ENCODE data around the gene ELMOD3.
"Not testable (repeated sequence)": the region's sequence is repeated elsewhere in the genome, so short reads cannot be mapped to it uniquely, and the experiment has no call there.

ELMOD3 gene

DNA sequence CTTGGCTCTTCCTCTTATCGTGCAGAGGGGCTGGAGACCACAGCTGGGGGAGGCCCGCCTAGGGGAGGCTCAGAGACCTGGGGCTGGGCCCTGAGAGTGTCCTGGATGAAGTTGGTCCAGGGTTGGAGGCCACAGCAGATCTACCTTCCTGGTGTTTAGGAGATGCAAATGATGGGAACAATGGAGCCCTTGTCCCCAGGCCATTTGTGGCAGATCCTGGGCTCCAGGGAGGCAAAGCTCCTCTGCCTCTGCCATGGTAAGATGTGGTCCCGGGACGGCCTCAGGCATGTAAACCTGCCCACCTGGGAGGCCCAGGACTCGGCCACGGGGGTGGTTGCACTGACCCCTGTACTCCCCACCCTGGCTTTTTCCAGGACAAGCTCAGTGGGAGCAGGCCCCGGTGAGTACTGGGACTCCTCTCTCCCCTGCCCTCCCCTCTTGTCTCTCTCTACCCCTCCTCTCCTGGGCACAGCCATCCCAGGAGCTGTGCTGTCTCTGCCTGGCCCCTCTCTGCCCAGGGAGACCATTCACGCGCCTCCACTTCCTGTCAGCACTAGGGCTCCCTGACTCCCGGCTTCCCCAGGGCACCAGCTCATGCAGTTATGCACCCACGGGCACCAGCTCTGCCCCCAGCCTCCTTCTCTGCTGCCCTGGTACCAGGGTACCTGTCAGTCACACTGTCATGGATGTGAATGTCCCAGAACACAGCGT is 74.8 kb downstream of the ELMOD3 start:
- no peak for DNase-seq

DNA sequence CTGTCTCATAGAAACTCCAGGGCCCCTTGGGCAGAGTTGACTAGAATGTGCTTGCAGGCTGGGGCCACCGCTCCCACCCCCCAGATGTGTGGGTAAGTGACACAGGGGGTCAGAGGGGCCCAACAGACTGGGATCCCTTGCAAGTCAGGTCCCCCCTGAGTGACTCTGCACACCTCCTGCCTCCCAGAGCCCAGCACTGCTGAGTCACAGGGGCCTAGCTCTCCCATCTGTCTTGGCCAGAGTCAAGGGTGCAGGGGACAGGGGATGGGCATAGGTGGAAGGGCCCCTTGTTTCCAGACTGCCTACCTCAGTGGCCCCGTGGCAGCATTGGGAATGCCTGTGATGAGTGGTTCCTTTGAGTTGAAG is 75.3 kb downstream of the ELMOD3 start:
- DNase-seq, result no peak

GRCh38 chr2:85430752-85431569 is 76.4 kb downstream of the ELMOD3 start:
- DNase-seq, result no peak

DNA sequence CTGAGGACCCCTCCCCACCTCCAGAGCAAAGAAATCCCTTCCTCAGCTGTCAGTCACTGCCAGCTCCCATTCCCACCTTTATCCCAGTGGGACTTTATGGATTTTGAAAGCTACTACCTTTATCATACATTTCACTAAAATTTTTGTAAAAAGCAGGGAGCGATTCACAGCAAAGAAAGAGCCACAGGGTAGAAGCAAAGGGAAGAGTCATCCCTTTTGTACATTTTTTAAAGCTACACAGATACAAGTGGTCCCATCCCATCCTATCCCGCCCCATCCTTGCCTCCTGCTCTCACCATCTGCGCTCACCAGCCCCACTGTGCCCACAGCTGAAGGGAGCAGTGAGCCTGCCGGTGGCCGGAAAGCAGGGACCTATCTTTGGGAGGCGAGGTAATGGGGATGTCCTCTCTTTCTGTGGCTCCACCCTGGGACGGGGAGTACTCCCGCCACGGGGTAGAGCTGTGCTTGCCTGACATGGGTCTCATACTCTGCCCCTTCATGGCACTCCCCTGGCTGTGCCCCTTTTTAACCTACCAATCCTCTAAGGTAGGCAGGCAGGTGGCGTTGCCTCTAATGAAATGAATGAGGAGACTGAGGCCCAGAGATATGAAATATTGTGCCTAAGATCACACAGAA is 77.1 kb downstream of the ELMOD3 start:
- DNase-seq, result no peak

DNA sequence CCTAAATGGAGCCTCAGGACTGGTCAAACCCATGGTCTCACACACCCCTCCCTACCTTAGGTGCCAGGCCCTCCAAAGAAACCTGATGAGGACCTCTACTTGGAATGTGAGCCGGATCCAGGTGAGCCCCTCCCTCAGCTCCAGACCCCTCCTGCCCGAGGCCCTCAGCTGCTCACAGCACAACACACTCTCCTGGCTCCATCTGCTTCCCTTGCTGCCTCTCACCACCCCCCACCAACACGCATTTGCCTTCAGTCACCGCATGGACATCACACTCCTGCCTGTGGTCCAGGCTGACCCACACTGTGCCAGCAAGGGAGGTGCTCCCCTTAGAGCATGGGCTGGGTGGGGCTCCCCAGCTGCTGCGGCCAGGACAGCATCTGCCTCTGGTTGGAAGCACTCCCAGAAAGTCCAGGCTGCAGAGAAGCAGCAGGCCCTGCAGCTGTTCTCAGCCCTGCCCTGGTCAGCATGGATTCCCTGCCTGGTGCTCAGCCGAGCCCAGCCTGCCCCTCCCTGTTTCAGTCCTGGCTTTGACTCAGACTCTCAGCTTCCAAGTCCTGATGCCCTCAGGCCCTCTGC is 79.0 kb downstream of the ELMOD3 start:
- DNase-seq, result no peak

GRCh38 chr2:85434696-85435095 is 80.1 kb downstream of the ELMOD3 start:
- no peak for DNase-seq

- DNase-seq, result no peak
Observed at GRCh38 chr2:85435220-85435958, 80.8 kb downstream of the ELMOD3 start.

- no peak for DNase-seq
Observed at GRCh38 chr2:85435981-85436835, 81.6 kb downstream of the ELMOD3 start.

DNA sequence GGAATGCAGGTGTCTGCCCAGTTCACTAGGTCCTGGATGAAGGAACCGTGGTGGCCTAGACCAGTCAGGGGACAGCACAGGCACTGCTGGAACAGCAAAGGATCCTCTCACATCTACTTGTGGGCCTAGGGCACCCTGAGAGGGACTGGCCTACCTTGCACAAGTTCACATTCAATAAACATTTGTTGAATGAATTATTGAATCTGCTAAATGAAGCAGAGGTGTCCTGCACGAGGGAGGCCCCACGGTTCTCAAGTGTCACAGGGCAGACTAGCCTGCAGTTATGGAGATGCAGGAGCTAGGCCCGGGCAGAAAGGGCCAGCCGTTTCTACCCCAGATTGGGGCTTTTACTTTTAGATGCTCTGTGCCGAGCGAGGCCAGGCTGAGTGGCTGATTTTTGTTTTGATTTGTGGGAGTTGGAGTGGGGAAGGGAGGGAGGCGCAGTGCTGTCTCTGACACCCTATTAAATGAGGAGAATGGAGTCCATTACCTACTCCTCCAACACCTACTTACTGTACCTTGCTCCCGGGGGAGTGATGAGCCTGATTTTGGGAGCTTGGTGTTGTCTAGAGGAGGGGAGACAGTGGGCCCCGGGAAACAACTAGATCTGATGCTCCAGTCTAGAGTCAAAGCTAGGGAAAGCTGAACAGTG is 82.4 kb downstream of the ELMOD3 start:
- no peak for DNase-seq

GRCh38 chr2:85437488-85438200 is 83.1 kb downstream of the ELMOD3 start:
- peak; percentile 67 for DNase-seq

DNA sequence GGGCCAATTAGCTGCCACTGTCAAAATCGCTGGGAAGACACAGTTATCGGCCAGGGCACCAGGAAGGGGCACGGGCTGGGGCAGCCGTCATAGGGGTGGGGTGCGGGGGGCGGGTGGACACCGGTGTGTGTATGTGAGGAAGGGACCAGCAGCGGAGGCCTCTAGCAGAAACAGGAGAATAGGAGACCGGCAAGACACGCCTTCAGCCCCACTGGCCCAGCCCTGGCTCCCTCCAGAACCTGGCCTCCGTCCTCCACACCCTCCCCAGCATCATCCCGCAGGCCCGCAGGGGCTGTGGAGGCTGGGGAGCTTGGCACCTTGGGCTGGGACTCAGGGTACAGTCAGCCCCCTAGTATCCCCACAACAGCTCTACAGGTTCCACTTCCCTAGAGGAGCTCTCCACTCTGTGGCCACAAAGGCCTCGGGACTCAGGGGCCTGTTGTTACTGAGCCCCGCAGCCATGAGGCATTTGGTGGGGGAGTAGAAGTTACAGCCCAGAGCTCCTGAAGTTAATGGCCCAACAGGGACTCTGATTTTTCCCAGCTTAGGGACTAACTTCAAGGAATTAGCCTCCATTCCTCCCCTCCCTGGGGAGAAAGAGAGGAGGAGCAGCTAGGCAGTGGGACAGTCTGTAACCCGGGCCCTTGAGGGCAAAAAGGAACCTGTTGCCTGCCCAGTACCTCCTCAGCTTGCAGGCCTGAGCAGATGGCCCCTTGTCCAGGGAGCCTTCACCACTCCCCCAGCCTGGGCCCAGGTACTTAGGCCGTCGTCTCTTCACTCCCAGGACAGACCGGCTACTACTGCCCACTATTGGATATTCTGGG is 83.8 kb downstream of the ELMOD3 start:
- no peak for DNase-seq

DNA sequence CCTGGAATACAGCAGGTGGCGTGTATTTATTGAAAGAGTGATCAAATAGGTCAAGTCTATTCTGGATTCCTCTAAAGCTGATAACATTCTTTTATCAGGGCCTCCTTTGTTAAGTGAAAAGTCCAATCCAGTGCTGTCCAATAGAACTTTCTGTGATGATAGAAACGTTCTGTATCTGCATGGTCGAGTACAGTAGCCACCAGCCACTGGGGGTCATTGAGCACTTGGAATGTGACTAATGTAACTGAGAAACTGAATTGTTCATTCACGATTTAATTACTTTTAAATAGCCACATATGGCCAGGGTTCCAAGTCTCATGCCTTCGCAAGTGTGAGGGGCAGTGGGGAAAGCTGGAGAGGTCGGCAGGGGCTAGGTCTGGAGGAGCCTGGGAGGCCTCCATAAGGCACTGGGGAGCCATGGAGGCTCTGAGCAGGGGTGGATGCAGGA is 84.5 kb downstream of the ELMOD3 start:
- no peak for DNase-seq

- DNase-seq, result not testable (repeated sequence)
Observed at GRCh38 chr2:85439569-85439968, 85.0 kb downstream of the ELMOD3 start.

DNA sequence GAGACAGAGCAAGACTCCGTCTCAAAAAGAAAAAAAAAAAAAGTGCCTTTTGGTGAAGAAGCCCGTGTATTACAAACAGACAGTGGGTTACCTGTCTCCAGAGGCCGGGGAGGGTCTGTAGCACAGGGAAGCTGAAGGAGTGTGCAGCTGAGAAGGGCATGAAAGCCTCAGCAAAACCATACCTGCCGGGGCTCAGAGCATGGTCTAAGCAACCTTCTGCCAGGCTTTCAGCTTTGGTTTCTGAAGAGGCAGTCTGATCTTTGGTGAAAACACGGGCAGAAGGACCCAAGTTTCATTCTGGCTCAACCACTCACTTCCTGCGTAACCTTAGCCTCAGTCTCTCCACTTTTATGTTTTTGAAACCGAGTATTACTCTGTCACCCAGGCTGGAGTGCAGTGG is 85.4 kb downstream of the ELMOD3 start:
- no peak for DNase-seq

DNA sequence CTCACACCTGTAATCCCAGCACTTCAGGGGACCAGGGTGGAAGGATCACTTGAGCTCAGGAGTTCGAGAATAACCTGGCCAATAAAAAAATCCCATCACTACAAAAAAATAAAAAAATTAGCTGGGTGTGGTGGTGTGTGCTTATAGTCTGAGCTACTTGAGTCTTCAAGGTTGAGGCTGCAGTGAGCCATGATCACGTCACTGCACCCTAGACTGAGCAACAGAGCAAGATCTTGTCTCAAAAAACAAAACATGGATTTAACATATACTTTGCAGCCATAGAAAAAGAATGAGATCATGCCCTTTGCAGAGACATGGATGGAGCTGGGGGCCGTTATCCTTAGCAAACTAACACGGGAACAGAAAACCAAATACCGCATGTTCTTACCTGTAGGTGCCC is 86.2 kb downstream of the ELMOD3 start:
- DNase-seq, result no peak

All from stimulated activated CD4-positive, alpha-beta T cell treated with anti-CD3 and anti-CD28 coated beads, Interleukin-12 subunit alpha, Interleukin-12 subunit beta, amount 100 ng/mL, for 4 hours (primary cell).